KMS-11 (cell line): Measurements from ENCODE around the gene CRY1.

Source experiments
- H2AFZ ChIP-seq: fragments of 200-600 bp; sonication (generic); 2 replicates; pipeline ENCODE4 v1.6.1; 2016; ENCODE audit warnings: antibody characterized with exemption, mixed run types, low read depth
- H3K27ac ChIP-seq: fragments of 200-600 bp; sonication (generic); 2 replicates; pipeline ENCODE4 v1.6.1; 2016; ENCODE audit warnings: mild to moderate bottlenecking, mixed run types
- H3K27me3 ChIP-seq: fragments of 200-600 bp; sonication (generic); 2 replicates; pipeline ENCODE4 v1.6.1; 2017; ENCODE audit warnings: mild to moderate bottlenecking, low read depth, mixed run types, moderate library complexity; ENCODE audit not compliant: insufficient read depth
- H3K36me3 ChIP-seq: fragments of 200-600 bp; sonication (generic); 2 replicates; pipeline ENCODE4 v1.6.1; 2017; ENCODE audit warnings: mild to moderate bottlenecking, mixed run types; ENCODE audit not compliant: insufficient read depth
- H3K4me1 ChIP-seq: fragments of 200-600 bp; sonication (generic); 2 replicates; pipeline ENCODE4 v1.6.1; 2016; ENCODE audit warnings: mild to moderate bottlenecking, low read depth, mixed run types; ENCODE audit not compliant: poor library complexity, severe bottlenecking
- H3K4me2 ChIP-seq: fragments of 200-600 bp; sonication (generic); 2 replicates; pipeline ENCODE4 v1.7.0; 2016; ENCODE audit warnings: mild to moderate bottlenecking, mixed run types
- H3K4me3 ChIP-seq: fragments of 200-600 bp; sonication (generic); IDR thresholded peaks from 2 replicates; pipeline ENCODE4 v1.6.1; 2017; ENCODE audit warnings: low read depth, low read length, mixed read lengths; ENCODE audit not compliant: insufficient read depth
- H3K79me2 ChIP-seq: fragments of 200-600 bp; sonication (generic); 2 replicates; pipeline ENCODE4 v1.6.1; 2016; ENCODE audit warnings: low read depth, mixed run types; ENCODE audit not compliant: insufficient read depth
- H3K9ac ChIP-seq: fragments of 200-600 bp; sonication (generic); 2 replicates; pipeline ENCODE4 v1.6.1; 2016; ENCODE audit warnings: mild to moderate bottlenecking, mixed run types
- H4K20me1 ChIP-seq: fragments of 200-600 bp; sonication (generic); 2 replicates; pipeline ENCODE4 v1.6.1; 2016; ENCODE audit warnings: mild to moderate bottlenecking, mixed run types; ENCODE audit not compliant: insufficient read depth
- CTCF ChIP-seq: fragments of 200-600 bp; sonication (generic); conservative IDR thresholded peaks from 2 replicates; pipeline ENCODE4 v1.6.1; 2017; ENCODE audit warnings: low read depth, mild to moderate bottlenecking, antibody characterized with exemption, low read length, moderate library complexity, mixed read lengths

The CRY1 gene

DNA sequence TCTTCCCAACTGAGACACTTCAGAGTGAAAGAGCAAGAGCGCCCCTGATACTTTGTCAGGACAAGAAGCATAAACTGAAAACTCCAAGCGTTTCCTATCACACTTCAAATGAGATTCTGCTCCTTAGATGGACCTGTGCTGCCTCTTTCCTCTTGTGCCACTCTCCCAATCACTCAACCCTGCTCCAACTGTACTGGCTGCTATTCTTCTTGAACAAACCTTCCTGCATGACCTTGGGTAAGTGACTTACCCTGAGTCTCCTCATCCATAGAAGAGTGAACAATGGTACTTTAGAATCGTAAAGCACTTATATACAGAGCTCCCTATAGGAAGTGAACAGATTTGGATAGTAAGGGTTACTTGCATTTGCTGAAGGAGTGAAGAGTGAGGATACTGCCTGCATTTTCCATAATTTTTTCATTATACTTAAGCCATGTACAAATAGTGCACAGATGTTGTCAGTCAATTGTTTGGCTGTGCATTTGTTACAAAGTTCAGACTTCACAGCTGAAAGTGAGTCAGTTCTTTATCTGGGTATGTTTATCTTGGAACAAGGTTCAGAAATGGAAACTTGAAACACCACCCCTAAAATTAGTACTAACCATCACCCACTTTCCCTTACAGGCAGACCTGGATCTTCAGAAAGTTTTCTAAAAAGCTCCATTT lies 117.2 kb downstream of the CRY1 start:
- H3K9ac ChIP-seq = no peak overlapping the region
- H2AFZ ChIP-seq = no peak overlapping the region
- no peak for TF ChIP-seq CTCF
- no peak overlapping the region for H3K4me2 ChIP-seq
- no peaks in the 10 kb centered on the region for H3K79me2 ChIP-seq
- no peak overlapping the region for H3K4me3 ChIP-seq
- no peaks in the 10 kb centered on the region for H3K4me1 ChIP-seq
- no peak overlapping the region for H3K27ac ChIP-seq
- H4K20me1 ChIP-seq = no peaks in the 10 kb centered on the region
- no peaks in the 10 kb centered on the region for H3K27me3 ChIP-seq
- H3K36me3 ChIP-seq = no peaks in the 10 kb centered on the region

DNA sequence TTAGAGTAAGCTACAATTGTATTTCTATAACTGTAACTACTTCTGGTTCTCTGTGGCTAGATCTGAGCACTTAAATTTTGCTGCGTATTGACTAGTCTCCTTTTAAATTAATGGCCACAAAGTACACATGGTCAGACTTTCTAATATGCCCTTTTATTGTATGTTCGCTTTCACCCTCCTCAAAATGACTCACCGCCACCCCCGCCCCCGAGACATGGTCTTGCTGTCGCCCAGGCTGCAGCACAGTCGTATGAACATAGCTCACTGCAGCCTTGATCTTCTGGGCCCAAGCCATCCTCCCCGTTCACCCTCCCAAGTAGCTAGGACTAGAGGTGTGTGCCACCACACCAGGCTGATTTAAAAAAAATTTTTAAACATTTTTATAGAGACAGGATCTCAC lies 118.3 kb downstream of the CRY1 start:
- Histone ChIP-seq H3K9ac (no peak overlapping the region), H3K4me2 (no peak overlapping the region), H3K79me2 (no peaks in the 10 kb centered on the region), H3K27ac (no peak overlapping the region), H2AFZ (no peak overlapping the region), H4K20me1 (no peaks in the 10 kb centered on the region), H3K4me3 (no peak overlapping the region), H3K27me3 (no peaks in the 10 kb centered on the region), H3K4me1 (no peaks in the 10 kb centered on the region), H3K36me3 (no peaks in the 10 kb centered on the region)
- no peak for TF ChIP-seq CTCF

DNA sequence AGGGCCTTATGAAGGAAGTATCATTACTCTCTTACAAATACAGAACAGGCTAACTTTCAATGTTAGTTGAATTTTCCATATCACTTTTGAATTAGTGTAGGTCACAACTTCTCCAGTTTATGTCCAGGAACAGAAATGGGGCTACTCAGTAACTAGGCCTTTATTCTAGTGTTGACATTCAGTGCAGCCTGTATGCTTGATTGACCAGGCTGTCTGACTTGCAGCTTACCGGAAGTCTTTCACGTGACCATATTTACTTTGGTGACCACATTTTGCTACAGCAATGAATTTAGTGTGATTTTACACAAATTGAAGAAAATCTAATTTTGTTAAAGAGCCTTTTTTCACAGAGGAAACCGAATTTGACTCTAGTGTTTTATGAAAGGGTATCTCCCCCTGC lies 118.8 kb downstream of the CRY1 start:
- H3K4me2 ChIP-seq = no peak overlapping the region

GRCh38 chr12:106973545-106973944 lies 119.8 kb downstream of the CRY1 start:
- H3K27ac ChIP-seq = no peak overlapping the region
- no peak overlapping the region for H3K9ac ChIP-seq
- H3K4me2 ChIP-seq = no peak overlapping the region
- TF ChIP-seq CTCF = no peak
- H3K27me3 ChIP-seq = no peaks in the 10 kb centered on the region
- H2AFZ ChIP-seq = no peak overlapping the region
- H3K36me3 ChIP-seq = no peaks in the 10 kb centered on the region
- no peak overlapping the region for H3K4me3 ChIP-seq
- no peaks in the 10 kb centered on the region for H3K4me1 ChIP-seq
- H3K79me2 ChIP-seq = no peaks in the 10 kb centered on the region
- no peaks in the 10 kb centered on the region for H4K20me1 ChIP-seq

More for the DNA sequence above, 118.8 kb downstream of the CRY1 start:
- H3K4me1 ChIP-seq = no peaks in the 10 kb centered on the region
- no peaks in the 10 kb centered on the region for H3K36me3 ChIP-seq
- H3K27ac ChIP-seq = no peak overlapping the region
- no peak overlapping the region for H3K9ac ChIP-seq
- H4K20me1 ChIP-seq = no peaks in the 10 kb centered on the region
- no peaks in the 10 kb centered on the region for H3K27me3 ChIP-seq
- H2AFZ ChIP-seq = no peak overlapping the region
- H3K79me2 ChIP-seq = no peaks in the 10 kb centered on the region
- H3K4me3 ChIP-seq = no peak overlapping the region
- TF ChIP-seq CTCF = no peak
